Lower leg skin (tissue), 3 donors: ENCODE results near the gene NCAPD3.

Experiments
- POLR2A ChIP-seq, 2 donors: fragments of 450-650 bp; IDR thresholded peaks; one replicate each; pipeline ENCODE4 v1.6.1; 2016 to 2017; ENCODE audit warnings: antibody characterized with exemption in 2 of 2, mild to moderate bottlenecking in 1 of 2, moderate library complexity in 1 of 2
- TF ChIP-seq, protein P1 (sequence below), 3 donors: fragments of 450-650 bp; IDR thresholded peaks; one replicate each; pipeline ENCODE4 v1.5.1; 2016; ENCODE audit warnings: antibody characterized with exemption in 3 of 3, mild to moderate bottlenecking in 3 of 3, moderate library complexity in 2 of 3

DNA sequence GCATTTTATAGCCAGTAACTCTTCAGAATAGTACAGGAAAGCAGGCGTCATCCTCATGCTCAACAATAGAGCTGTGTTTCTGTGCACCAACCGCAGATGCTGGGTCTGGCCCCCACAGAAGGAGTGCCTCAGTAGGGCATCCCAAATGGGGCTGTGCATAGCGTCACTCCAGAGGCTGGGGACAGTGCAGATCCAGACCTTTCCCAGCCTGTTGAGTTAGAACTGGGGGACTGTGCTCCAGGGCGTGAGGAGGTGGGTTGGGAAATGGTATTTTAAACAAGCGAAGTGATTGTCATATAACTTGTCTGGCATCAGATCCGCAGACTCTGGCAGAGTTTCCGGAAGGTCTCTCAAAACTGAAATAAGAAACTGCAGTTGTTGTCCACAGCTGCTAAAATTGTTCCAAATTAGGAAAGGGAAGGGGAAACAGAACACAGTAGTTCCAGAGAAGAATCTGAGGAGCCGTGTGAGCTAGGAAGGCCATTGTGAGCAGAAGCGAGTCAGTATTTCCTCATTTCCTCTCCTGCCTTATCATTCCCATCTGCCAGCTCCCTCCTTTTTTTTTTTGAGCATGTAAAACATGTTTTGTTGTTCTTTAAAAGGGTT is 102.7 kb downstream of the NCAPD3 start:
- no peak for TF ChIP-seq POLR2A (IDR thresholded peaks at IDR 0.05)
- TF ChIP-seq, protein P1, sequence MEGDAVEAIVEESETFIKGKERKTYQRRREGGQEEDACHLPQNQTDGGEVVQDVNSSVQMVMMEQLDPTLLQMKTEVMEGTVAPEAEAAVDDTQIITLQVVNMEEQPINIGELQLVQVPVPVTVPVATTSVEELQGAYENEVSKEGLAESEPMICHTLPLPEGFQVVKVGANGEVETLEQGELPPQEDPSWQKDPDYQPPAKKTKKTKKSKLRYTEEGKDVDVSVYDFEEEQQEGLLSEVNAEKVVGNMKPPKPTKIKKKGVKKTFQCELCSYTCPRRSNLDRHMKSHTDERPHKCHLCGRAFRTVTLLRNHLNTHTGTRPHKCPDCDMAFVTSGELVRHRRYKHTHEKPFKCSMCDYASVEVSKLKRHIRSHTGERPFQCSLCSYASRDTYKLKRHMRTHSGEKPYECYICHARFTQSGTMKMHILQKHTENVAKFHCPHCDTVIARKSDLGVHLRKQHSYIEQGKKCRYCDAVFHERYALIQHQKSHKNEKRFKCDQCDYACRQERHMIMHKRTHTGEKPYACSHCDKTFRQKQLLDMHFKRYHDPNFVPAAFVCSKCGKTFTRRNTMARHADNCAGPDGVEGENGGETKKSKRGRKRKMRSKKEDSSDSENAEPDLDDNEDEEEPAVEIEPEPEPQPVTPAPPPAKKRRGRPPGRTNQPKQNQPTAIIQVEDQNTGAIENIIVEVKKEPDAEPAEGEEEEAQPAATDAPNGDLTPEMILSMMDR (IDR thresholded peaks at IDR 0.05) = no peak
